ENCODE measurements around the gene UNC13D.
"Not testable (repeated sequence)": the region's sequence is repeated elsewhere in the genome, so short reads cannot be mapped to it uniquely, and the experiment has no call there.

The UNC13D gene

DNA sequence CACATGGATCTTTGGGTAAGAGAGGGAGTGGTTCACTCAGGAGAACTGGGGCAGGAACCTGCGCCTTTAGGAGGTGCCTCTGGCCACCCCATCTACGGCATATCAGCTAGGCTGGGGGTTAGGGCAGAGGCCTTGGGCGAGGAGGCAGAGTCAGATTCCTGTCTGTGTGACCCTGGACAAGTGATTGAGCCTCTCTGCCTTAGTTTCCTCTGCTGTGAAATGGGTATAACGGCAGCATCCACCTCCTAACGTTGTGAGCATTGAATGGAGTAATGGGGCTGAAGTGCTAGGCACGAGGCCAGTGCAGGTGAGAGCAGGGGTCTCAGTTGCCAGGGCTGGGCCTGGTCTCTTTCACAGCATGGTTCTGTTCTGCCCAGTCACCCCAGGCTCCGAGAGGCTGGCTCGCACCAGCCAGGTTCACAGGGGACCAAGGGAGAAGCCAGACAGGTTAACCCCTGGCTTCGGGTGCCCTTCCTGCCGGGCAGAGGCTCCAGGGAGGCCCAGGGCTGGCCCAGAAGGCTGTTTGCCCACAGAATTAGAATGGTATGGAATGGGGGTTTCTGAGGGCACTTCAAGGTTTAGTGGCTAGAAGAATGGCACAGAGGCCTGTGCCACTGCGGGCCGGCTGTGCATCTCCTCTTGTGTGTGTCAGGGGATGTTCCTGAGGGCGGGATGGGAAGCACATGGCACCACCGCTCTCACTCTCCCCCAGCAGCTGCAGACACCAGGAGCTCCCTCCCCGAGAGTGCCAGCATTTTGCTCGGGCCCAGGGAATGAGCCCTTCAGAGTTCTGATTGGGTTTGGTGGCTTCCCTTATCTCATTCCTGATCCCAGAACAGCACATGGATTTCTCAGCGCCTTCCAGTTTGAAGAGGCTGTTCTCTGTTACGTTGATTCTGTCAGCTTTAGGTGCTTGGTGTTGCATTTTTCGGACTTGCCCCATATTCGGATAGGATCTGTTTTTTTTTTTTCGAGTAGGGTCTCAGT lies 23.8 kb downstream of the UNC13D start:
- no peak for DNase-seq (ENCODE audit: low read depth in 2 of 2)

GRCh38 chr17:75819678-75820077 lies 24.5 kb downstream of the UNC13D start:
- no peak for DNase-seq (ENCODE audit: low read depth in 2 of 2)

DNA sequence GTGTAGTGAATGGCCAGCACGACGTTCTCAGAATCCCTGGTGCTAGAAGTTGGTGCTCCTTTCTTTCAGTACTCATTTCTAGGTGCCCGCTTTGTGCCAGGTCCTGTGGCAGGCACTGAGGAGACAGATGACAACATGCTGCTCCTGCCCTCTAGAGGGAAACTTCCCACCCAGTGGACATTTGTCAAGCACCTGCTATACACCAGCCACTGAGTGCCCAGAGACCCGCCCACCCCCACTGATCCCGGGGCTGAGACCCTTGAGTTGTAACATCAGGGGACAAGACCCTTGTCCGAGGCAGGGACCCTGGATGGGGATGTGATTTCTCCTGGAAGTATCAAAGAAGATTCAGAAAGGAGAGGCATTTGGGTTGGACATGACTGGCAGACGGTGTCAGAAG lies 25.1 kb downstream of the UNC13D start:
- DNase-seq (ENCODE audit: low read depth in 2 of 2): no peak

- DNase-seq (ENCODE audit: low read depth in 2 of 2): no peak
These were observed 25.8 kb downstream of the UNC13D start for GRCh38 chr17:75818326-75818885.

GRCh38 chr17:75817571-75817970 lies 26.6 kb downstream of the UNC13D start:
- DNase-seq (ENCODE audit: low read depth in 2 of 2): no peak

DNA sequence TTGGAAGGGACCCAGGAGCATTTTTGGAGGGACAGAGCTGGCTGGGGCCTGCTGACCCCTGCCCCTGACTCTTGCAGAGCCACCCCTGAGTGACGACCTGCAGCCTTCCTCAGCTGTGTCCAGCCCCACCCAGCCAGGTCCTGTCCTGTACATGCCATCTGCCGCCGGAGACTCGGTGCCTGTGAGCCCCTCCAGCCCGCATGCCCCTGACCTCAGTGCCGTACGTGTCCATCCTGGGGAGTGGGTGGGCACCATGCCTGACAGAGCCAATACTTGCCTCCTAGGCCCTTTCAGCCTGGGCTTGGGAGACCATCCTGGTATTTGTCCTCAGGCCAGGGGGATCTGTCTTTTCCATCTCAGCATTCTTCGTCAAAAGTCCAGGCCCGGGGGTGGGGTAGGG lies 27.5 kb downstream of the UNC13D start:
- DNase-seq (ENCODE audit: low read depth in 2 of 2): no peak

- no peak for DNase-seq (ENCODE audit: low read depth in 2 of 2)
These were observed 28.8 kb downstream of the UNC13D start for GRCh38 chr17:75815399-75815798.

DNA sequence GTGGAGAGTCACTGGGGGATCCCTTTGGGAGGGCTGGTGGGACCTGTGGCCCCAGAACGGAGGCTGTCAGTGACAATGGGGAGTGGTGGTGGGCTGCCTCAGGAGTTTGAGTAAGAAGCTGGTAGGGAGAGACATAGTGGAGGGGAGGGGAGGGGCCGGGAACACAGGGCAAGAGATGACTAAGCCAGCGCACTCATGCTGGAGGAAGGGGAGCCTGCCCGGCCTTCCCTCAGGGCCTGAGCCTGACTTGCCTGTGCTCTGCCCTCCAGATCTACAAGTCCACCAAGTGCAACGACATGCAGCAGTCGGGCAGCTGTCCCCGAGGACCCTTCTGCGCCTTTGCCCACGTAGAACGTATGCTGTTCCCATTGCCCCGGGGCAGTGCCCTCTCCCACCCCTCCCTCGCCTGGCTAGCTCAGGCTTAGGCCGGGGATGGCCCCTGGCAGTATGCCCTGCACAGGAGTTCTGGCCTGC lies 29.3 kb downstream of the UNC13D start:
- DNase-seq (ENCODE audit: low read depth in 2 of 2): no peak

- DNase-seq (ENCODE audit: low read depth in 2 of 2): no peak
These were observed 30.2 kb downstream of the UNC13D start for GRCh38 chr17:75814021-75814395.

DNA sequence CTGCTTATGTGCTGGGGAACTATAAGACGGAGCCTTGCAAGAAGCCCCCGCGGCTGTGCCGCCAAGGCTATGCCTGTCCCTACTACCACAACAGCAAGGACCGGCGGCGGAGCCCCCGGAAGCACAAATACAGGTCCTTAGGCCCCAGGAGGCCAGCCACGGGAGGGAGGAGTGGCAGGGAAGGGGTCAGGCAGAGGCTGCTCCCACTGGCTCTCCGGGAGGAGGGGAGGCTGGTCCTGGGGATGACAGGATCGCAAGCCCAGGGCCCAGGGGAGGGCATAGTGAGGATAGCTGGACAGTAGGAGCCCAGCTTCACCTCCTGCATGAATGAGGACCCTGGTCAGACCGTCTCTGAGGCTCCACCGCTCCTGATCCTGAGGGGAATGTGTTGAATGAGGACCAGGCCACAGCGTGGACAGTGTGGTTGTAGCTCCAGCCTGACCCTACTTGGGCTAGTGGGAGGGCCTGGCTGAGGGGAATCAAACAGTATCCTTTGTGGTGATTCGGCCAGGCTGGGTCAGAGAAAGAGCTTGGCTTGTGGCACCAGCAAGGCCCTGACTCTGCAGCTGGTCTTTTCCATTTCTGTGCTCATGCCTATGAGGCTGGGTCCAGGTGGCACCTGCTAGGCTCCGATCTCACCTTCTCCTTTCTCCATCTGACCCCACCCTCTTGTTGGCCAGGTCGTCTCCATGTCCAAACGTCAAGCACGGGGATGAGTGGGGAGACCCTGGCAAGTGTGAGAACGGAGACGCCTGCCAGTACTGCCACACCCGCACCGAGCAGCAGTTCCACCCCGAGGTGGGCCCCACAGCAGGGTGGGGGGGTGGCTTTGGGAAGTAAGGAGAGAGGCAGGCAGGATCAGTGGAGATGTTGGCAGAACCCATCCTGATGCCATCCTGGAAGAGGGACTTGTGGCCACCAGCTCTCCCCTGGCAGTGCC lies 30.9 kb downstream of the UNC13D start:
- DNase-seq (ENCODE audit: low read depth in 2 of 2): no peak

DNA sequence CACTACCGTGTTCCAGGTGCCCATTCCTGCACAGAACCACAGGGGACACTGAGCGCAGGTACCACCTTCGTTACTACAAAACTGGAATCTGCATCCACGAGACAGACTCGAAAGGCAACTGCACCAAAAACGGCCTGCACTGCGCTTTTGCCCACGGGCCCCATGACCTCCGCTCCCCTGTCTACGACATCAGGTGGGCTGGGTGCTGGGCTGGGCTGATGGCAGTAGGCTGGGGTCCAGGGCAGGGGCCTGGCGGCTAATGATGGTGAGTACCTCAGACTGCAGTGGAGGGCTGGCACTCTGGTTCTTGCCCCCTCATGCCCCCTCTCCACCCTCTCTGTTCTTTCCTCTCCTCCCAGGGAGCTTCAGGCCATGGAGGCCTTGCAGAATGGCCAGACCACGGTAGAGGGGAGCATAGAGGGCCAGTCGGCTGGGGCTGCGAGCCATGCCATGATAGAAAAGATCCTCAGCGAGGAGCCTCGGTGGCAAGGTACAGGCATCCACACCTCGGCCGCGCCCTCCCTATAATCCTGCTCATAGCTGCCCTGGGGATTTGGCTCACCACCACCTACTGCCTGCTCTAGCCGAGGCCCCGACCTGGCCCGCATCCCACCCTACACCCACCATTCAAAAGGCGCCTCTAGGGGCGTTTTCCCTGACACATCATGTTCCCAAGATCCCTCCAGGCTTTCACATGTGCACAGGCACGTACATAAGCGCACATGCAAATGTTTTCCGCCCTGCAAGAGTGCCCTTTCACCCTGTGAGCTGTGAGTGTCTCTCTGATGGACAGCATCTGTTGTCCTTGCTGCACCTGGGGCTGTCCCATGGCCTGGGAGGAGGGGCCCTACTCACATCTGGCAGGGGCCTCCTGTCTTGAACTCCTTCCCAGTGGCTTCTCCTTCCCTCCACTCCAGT lies 31.8 kb downstream of the UNC13D start:
- no peak for DNase-seq (ENCODE audit: low read depth in 2 of 2)

GRCh38 chr17:75811174-75811573 lies 33.0 kb downstream of the UNC13D start:
- no peak for DNase-seq (ENCODE audit: low read depth in 2 of 2)

DNA sequence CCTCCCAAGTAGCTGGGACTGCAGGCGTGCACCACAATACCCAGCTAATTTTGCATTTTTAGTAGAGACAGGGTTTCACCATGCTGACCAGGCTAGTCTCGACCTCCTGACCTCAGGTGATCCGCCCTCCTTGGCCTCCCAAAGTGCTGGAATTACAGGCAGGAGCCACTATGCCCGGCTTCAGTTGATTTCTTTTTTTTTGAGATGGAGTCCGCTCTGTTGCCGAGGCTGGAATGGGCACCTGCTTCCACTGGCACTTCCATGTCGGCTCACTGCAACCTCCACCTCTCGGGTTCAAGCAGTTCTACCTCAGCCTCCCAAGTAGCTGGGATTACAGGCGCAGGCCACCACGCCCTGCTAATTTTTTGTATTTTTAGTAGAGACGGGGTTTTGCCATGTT lies 33.4 kb downstream of the UNC13D start:
- DNase-seq (ENCODE audit: low read depth in 2 of 2): not testable (repeated sequence)

DNA sequence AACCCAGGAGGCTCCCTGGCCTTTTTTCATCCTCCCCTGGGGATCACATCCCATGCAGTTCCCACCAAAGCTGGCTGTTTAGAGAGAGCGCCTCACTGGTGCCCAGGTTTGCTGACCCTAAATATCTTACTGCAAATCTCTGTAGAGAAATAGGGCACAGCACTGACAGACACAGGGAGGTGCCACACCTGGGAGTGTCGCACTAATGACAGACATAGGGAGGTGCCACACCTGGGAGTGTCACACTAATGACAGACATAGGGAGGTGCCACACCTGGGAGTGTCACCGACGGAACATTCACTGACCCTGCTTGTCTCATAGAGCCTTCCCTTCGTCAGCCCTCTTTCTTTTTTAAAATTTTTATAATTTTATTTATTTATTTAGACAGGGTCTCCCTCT lies 34.0 kb downstream of the UNC13D start:
- DNase-seq (ENCODE audit: low read depth in 2 of 2): no peak

DNA sequence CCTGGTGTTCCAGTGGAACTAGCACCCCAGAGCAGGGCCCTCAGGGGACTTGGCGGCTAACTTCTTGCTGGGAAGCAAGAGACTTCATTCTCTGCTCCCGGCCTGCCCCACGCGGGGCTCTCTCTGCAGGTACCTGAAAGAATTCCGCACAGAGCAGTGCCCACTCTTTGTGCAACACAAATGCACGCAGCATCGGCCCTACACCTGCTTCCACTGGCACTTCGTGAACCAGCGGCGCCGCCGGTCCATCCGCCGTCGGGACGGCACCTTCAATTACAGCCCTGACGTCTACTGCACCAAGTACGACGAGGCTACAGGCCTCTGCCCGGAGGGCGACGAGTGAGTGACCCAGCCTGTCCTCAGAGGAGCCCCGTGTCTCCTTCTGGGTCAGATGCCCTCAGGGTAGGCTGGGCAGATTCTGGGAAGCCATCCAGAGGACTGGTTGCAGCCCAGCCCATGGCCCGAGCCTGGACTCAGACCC lies 34.5 kb downstream of the UNC13D start:
- DNase-seq (ENCODE audit: low read depth in 2 of 2): no peak

DNA sequence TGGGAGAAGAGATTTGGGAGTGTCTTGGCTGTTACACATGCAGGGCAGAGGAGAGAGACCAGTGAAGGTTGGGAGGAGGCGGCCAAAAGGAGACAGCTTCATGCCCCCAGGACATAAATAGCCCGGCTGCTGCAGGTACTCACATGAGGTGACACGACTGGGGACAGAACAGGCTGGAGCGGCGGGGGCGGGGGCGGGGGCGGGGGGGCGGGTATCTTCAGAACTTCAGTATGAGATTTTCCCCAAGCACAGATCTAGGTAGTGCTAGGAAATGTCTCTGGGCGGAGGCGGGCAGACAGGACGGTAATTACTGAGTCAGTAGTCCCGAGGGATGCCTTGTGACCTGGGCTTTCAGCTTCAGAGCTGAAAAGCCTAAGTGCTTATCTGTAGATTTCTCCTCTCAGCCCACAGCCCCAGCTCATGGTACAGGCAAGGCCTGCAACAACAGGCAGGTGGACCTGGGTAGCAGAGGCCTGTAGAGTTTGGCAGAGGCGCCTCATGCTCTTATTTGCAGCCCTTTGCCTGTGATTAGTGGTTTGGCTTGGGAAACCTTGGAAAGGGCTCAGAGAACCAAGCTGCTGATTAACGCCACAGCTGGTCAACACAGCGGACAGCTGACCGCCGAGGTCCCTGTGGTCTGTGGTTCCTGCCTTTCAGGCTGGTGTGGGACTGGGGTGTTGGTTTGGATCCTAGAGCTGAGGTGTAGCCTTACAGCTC lies 35.1 kb downstream of the UNC13D start:
- DNase-seq (ENCODE audit: low read depth in 2 of 2): no peak

- DNase-seq (ENCODE audit: low read depth in 2 of 2): no peak
These were observed 35.7 kb downstream of the UNC13D start for GRCh38 chr17:75808549-75808904.

DNA sequence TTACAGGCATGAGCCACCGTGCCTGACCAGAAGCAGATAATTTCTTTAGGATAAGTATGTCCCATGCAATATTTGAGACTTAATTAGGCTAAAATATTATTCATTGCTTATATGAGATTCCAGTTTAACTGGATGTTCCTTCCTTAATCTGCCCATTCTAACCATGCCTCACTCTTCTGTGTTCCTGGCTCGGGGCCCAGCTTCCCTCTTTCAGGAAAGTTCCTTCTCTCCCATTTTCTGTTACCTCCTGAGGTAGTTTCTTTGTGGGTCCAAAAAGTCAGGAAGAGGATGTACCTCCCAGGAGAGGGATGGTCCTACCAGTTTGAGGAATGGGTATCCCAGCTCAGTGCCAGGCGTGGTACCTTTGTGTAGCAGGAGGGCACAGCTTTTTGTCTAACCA lies 36.3 kb downstream of the UNC13D start:
- DNase-seq (ENCODE audit: low read depth in 2 of 2): no peak

- no peak for DNase-seq (ENCODE audit: low read depth in 2 of 2)
These were observed 37.2 kb downstream of the UNC13D start for GRCh38 chr17:75806822-75807500.

DNA sequence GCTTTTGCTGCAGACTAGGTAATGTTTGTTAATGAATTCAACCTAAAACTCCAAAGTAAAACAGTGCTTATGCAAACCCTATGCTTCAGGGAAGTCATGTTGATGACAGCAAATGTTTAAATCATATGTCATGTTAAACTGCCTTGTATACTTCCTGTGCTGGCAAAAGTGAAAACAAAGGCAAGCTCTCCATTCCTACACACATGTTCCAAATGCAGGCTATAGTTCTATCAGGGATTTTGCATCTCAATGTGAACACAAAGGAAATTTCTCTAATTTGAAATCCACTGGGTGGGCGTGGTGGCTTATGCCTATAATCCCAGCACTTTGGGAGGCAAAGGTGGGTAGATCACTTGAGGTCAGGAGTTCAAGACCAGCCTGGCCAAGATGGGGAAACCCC lies 40.3 kb downstream of the UNC13D start:
- DNase-seq (ENCODE audit: low read depth in 2 of 2): no peak
